HG03439 (cell line): ENCODE data around the gene SLC15A3.
A peak's percentile ranks its signal among the peaks of the same experiment; 100 is the strongest.

ENCODE experiments used
- ATAC-seq: cut with Tn5 transposase; IDR thresholded peaks from one replicate; pipeline ENCODE4 v1.9.1; 2021; ENCODE audit warnings: mild to moderate bottlenecking, moderate library complexity; ENCODE audit not compliant: unreplicated experiment

SLC15A3 gene

GRCh38 chr11:60951904-60952741 lies at the start of gene SLC15A3:
Gene SLC15A3 (minus strand): TSS chr11:60952176. CDS start chr11:60951551, 625 bp downstream.
- ATAC-seq: peak; percentile 54

GRCh38 chr11:61000426-61000825 lies 48.5 kb upstream of the SLC15A3 start:
- ATAC-seq: no peak

- ATAC-seq: no peak
These were observed 44.6 kb upstream of the SLC15A3 start for GRCh38 chr11:60996381-60997138.

GRCh38 chr11:60995798-60996197 lies 43.8 kb upstream of the SLC15A3 start:
- ATAC-seq: no peak

GRCh38 chr11:60994541-60995080 lies 42.6 kb upstream of the SLC15A3 start:
- ATAC-seq: no peak

- no peak for ATAC-seq
These were observed 41.6 kb upstream of the SLC15A3 start for GRCh38 chr11:60993615-60994014.

GRCh38 chr11:60992842-60993409 lies 41.0 kb upstream of the SLC15A3 start:
- ATAC-seq: no peak

- no peak for ATAC-seq
These were observed 39.5 kb upstream of the SLC15A3 start for GRCh38 chr11:60991457-60991856.

- no peak for ATAC-seq
These were observed 37.2 kb upstream of the SLC15A3 start for GRCh38 chr11:60989093-60989650.

- ATAC-seq: no peak
These were observed 36.7 kb upstream of the SLC15A3 start for GRCh38 chr11:60988658-60989057.

- no peak for ATAC-seq
These were observed 35.8 kb upstream of the SLC15A3 start for GRCh38 chr11:60987577-60988277.

- ATAC-seq: no peak
These were observed 34.3 kb upstream of the SLC15A3 start for GRCh38 chr11:60985991-60986915.

GRCh38 chr11:60985501-60985900 lies 33.5 kb upstream of the SLC15A3 start:
- ATAC-seq: no peak

GRCh38 chr11:60984636-60985035 lies 32.7 kb upstream of the SLC15A3 start:
- ATAC-seq: no peak

GRCh38 chr11:60984149-60984548 lies 32.2 kb upstream of the SLC15A3 start:
- ATAC-seq: no peak

- no peak for ATAC-seq
These were observed 30.2 kb upstream of the SLC15A3 start for GRCh38 chr11:60982184-60982583.

GRCh38 chr11:60981515-60981914 lies 29.5 kb upstream of the SLC15A3 start:
- ATAC-seq: no peak

- peak; percentile 51 for ATAC-seq
These were observed 26.8 kb upstream of the SLC15A3 start for GRCh38 chr11:60978546-60979380.

- ATAC-seq: no peak
These were observed 25.9 kb upstream of the SLC15A3 start for GRCh38 chr11:60977836-60978235.
